Fibroblast of pulmonary artery (primary cell): ENCODE results near the gene HNF1B.

Experiments
- DNase-seq: peaks from one replicate; pipeline ENCODE4 v3.0.0-alpha.2; 2010; ENCODE audit warnings: low read depth
- H3K4me3 ChIP-seq: replicated peaks from 2 replicates; pipeline ENCODE4 v1.5.1; 2011; ENCODE audit warnings: low read depth, mild to moderate bottlenecking, control low read depth, low read length, moderate library complexity
- CTCF ChIP-seq: IDR thresholded peaks from 2 replicates; pipeline ENCODE4 v1.5.1; 2011; ENCODE audit warnings: mild to moderate bottlenecking, control low read depth, low read length, inconsistent platforms; ENCODE audit errors: missing control alignments

The HNF1B gene

GRCh38 chr17:37662353-37662752, 82.5 kb downstream of the HNF1B start:
- no peak overlapping the region for H3K4me3 ChIP-seq
- no peak for DNase-seq
- TF ChIP-seq CTCF = no peak

- no peak for TF ChIP-seq CTCF
- no peak for DNase-seq
- no peak overlapping the region for H3K4me3 ChIP-seq
Observed at GRCh38 chr17:37661400-37662014, 83.4 kb downstream of the HNF1B start.

- DNase-seq = no peak
- no peak overlapping the region for H3K4me3 ChIP-seq
- no peak for TF ChIP-seq CTCF
Observed at GRCh38 chr17:37659925-37660324, 84.9 kb downstream of the HNF1B start.

- no peak for DNase-seq
- H3K4me3 ChIP-seq = no peak overlapping the region
- no peak for TF ChIP-seq CTCF
Observed at GRCh38 chr17:37657202-37657601, 87.7 kb downstream of the HNF1B start.

- no peak for TF ChIP-seq CTCF
- H3K4me3 ChIP-seq = no peak overlapping the region
- DNase-seq = no peak
Observed at GRCh38 chr17:37651849-37652248, 93.0 kb downstream of the HNF1B start.

GRCh38 chr17:37650419-37651003, 94.3 kb downstream of the HNF1B start:
- TF ChIP-seq CTCF = peak; percentile 55
- no peak overlapping the region for H3K4me3 ChIP-seq
- peak; percentile 69 for DNase-seq

GRCh38 chr17:37648555-37648954, 96.3 kb downstream of the HNF1B start:
- TF ChIP-seq CTCF = no peak
- peak; percentile 87 for DNase-seq
- H3K4me3 ChIP-seq = peak overlapping the region; percentile 0
